H1 (cell line): ENCODE results near the gene TNIK. TPM values are rescaled to one million over a fixed set of nuclear protein-coding genes. Genes with fewer than 3 reads are reported as not detected.

ENCODE experiments used
- EGR1 ChIP-seq: IDR thresholded peaks from 2 replicates; pipeline ENCODE4 v1.6.1; 2011; ENCODE audit warnings: low read depth, low read length, borderline replicate concordance
- NRF1 ChIP-seq: IDR thresholded peaks from 2 replicates; pipeline ENCODE4 v1.6.1; 2011; ENCODE audit warnings: mild to moderate bottlenecking, low read depth, low read length, improper control_type of control experiment
- POLR2AphosphoS5 ChIP-seq: IDR thresholded peaks from 2 replicates; pipeline ENCODE4 v1.6.1; 2011; ENCODE audit warnings: low read depth, low read length
- TAF7 ChIP-seq: optimal IDR thresholded peaks from 2 replicates; pipeline ENCODE3; 2011; ENCODE audit warnings: low read depth, mild to moderate bottlenecking, inconsistent platforms, low read length, moderate library complexity, borderline replicate concordance
- TEAD4 ChIP-seq: IDR thresholded peaks from 2 replicates; pipeline ENCODE4 v1.6.1; 2012; ENCODE audit warnings: low read depth, low read length, inconsistent platforms, mixed read lengths
- polyA plus RNA-seq, 7 experiments: library from polyadenylated mRNA; depleted of rRNA in 3 of 7; stranded (reverse) in 5 of 7; unstranded in 2 of 7; fragments of >200 nt in 5 of 7; fragments of 200-250 nt in 2 of 7; gene quantifications; 1 replicate in 5 of 7; 2 replicates in 1 of 7; 4 replicates in 1 of 7; pipeline versions ENCODE4 v1.2.1 to v1.2.3, GENCODE V29; 2011 to 2013; ENCODE audit warnings: missing spikeins in 2 of 7, mixed read lengths in 2 of 7
- total RNA-seq: library from RNA; stranded (reverse); fragmentation: NEBNext Ultra II Directional; extraction: Animal tissue kit (Norgen Biotek cat#: 25700); gene quantifications from 2 replicates; pipeline ENCODE4 v1.2.1, GENCODE V29; 2021

The TNIK gene
- total and polyA plus RNA-seq, 2 of the 8 experiments (the other 6 are each of a cell fraction or from before 2014, with no cell fraction given) = 7.4 to 42.0 TPM

DNA sequence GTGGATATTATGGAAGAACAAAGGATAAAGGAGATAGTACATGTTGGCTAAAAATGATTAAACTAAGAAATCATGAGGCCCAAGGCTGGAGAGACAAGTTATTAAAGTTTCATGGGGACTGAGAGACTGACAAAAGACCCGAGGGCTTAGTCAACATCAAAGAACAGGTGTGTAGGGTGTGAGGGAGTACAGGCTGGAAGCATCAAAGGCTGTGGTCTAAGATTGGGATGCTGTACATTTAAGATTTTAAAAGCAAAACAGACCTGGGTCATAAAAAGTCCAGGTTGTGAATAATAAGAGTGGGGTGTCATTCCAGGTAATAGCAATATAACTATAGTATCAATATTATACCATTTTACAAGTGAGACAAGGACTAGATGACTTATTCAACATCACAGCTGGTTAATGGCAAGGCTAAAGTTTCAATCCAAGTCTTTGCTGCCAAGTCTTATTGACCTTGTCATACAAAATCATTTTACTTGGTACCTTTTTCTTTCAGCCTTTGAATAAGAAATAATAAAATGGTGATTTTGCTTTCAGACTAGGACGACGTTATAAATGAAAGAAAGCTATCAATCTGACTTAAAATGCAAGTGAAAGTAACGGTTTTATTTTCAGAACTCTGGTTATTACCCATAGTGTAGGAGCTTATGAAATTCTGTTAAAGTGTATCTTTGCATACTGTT is 211.6 kb downstream of the TNIK start (continued):
- TF ChIP-seq NRF1 (no peak), POLR2AphosphoS5 (no peak), TAF7 (no peak), TEAD4 (no peak), EGR1 (no peak)
- TF ChIP-seq, all 59 proteins: peak for 0
